H9 (cell line): ENCODE measurements around the gene FAM240A. TPM values are rescaled to one million over a fixed set of nuclear protein-coding genes. Genes with fewer than 3 reads are reported as not detected.

ENCODE experiments used
- DNase-seq: peaks from one replicate; pipeline ENCODE4 v3.0.0-alpha.2; 2017
- H2AFZ ChIP-seq: one replicate; pipeline ENCODE4 v1.6.1; 2013; ENCODE audit warnings: mild to moderate bottlenecking, low read length, control low read depth, moderate library complexity
- H2AK5ac ChIP-seq: 2 replicates; pipeline ENCODE4 v1.6.1; 2013; ENCODE audit warnings: low read length, control low read depth, mixed read lengths; ENCODE audit not compliant: insufficient read length
- H2BK120ac ChIP-seq: one replicate; pipeline ENCODE4 v1.6.1; 2013; ENCODE audit warnings: low read depth, mild to moderate bottlenecking, low read length, control low read depth, inconsistent platforms; ENCODE audit not compliant: poor library complexity, severe bottlenecking
- H2BK12ac ChIP-seq: 2 replicates; pipeline ENCODE4 v1.6.1; 2013; ENCODE audit warnings: low read length, control low read depth, mixed read lengths, low read depth; ENCODE audit not compliant: insufficient read length
- H2BK15ac ChIP-seq: 2 replicates; pipeline ENCODE4 v1.6.1; 2013; ENCODE audit warnings: low read depth, low read length, control low read depth
- H2BK20ac ChIP-seq: one replicate; pipeline ENCODE4 v1.6.1; 2013; ENCODE audit warnings: low read depth, mild to moderate bottlenecking, low read length, control low read depth, inconsistent platforms; ENCODE audit not compliant: poor library complexity, severe bottlenecking
- H2BK5ac ChIP-seq: 2 replicates; pipeline ENCODE4 v1.6.1; 2013; ENCODE audit warnings: low read length, control low read depth, mixed read lengths; ENCODE audit not compliant: insufficient read length
- H3K14ac ChIP-seq: 2 replicates; pipeline ENCODE4 v1.6.1; 2013; ENCODE audit warnings: low read length, control low read depth; ENCODE audit not compliant: insufficient read depth
- H3K18ac ChIP-seq: 2 replicates; pipeline ENCODE4 v1.6.1; 2013; ENCODE audit warnings: low read depth, mild to moderate bottlenecking, mixed read lengths, low read length, control low read depth; ENCODE audit not compliant: insufficient read length
- H3K23ac ChIP-seq: 2 replicates; pipeline ENCODE4 v1.6.1; 2013; ENCODE audit warnings: low read length, control low read depth, mixed read lengths, low read depth; ENCODE audit not compliant: insufficient read length
- H3K23me2 ChIP-seq: 2 replicates; pipeline ENCODE4 v1.6.1; 2013; ENCODE audit warnings: low read depth, mild to moderate bottlenecking, mixed read lengths, low read length, control low read depth; ENCODE audit not compliant: insufficient read length, poor library complexity, severe bottlenecking
- H3K27ac ChIP-seq: 2 replicates; pipeline ENCODE4 v1.5.1; 2013; ENCODE audit warnings: low read length, control low read depth, mixed read lengths, low read depth; ENCODE audit not compliant: insufficient read length
- H3K27me3 ChIP-seq: 2 replicates; pipeline ENCODE4 v1.6.1; 2013; ENCODE audit warnings: low read length, control low read depth, inconsistent platforms; ENCODE audit not compliant: insufficient read depth
- H3K4ac ChIP-seq: 2 replicates; pipeline ENCODE4 v1.6.1; 2013; ENCODE audit warnings: low read depth, mild to moderate bottlenecking, control low read depth, inconsistent platforms, low read length, moderate library complexity
- H3K4me1 ChIP-seq: 2 replicates; pipeline ENCODE4 v1.6.1; 2013; ENCODE audit warnings: low read length, control low read depth, inconsistent platforms; ENCODE audit not compliant: insufficient read depth
- H3K4me2 ChIP-seq: 2 replicates; pipeline ENCODE4 v1.6.1; 2013; ENCODE audit warnings: low read length, control low read depth, mixed read lengths; ENCODE audit not compliant: insufficient read length, insufficient read depth
- H3K56ac ChIP-seq: 2 replicates; pipeline ENCODE4 v1.6.1; 2013; ENCODE audit warnings: low read depth, mild to moderate bottlenecking, mixed read lengths, low read length, control low read depth; ENCODE audit not compliant: insufficient read length
- H3K79me1 ChIP-seq: 2 replicates; pipeline ENCODE4 v1.6.1; 2013; ENCODE audit warnings: low read depth, mild to moderate bottlenecking, moderate library complexity, low read length, control low read depth, inconsistent platforms; ENCODE audit not compliant: insufficient read depth, poor library complexity, severe bottlenecking
- H3K79me2 ChIP-seq: 2 replicates; pipeline ENCODE4 v1.6.1; 2013; ENCODE audit warnings: low read length, control low read depth, inconsistent platforms; ENCODE audit not compliant: insufficient read depth
- H3K9ac ChIP-seq: 2 replicates; pipeline ENCODE4 v1.6.1; 2013; ENCODE audit warnings: low read length, control low read depth, mixed read lengths; ENCODE audit not compliant: insufficient read length; ENCODE audit errors: extremely low read depth
- H3K9me3 ChIP-seq: one replicate; pipeline ENCODE4 v1.6.1; 2013; ENCODE audit warnings: low read depth, low read length, inconsistent platforms; ENCODE audit not compliant: control insufficient read depth
- H3T11ph ChIP-seq: one replicate; pipeline ENCODE4 v1.6.1; 2013; ENCODE audit warnings: mild to moderate bottlenecking, low read length, control low read depth, inconsistent platforms
- H4K20me1 ChIP-seq: one replicate; pipeline ENCODE4 v1.6.1; 2013; ENCODE audit not compliant: control insufficient read depth, insufficient read length, insufficient read depth
- H4K5ac ChIP-seq: 2 replicates; pipeline ENCODE4 v1.6.1; 2013; ENCODE audit warnings: low read depth, mild to moderate bottlenecking, mixed read lengths, low read length, control low read depth; ENCODE audit not compliant: insufficient read length
- H4K8ac ChIP-seq: replicated peaks from 2 replicates; pipeline ENCODE4 v1.6.1; 2013; ENCODE audit warnings: low read length, control low read depth, mixed read lengths, low read depth; ENCODE audit not compliant: insufficient read length
- H4K91ac ChIP-seq: 2 replicates; pipeline ENCODE4 v1.6.1; 2013; ENCODE audit warnings: low read depth, mild to moderate bottlenecking, moderate library complexity, mixed read lengths, low read length, control low read depth; ENCODE audit not compliant: insufficient read length
- H3K27ac Mint-ChIP-seq, 3 experiments: 2 replicates in 2 of 3; 3 replicates in 1 of 3; pipeline ENCODE4 v1.8.0; 2020 to 2021; ENCODE audit warnings: mixed read lengths in 3 of 3, mild to moderate bottlenecking in 1 of 3, moderate library complexity in 1 of 3
- H3K27me3 Mint-ChIP-seq: 2 replicates; pipeline ENCODE4 v1.8.0; 2021; ENCODE audit warnings: low read depth, mild to moderate bottlenecking, moderate library complexity, mixed read lengths
- H3K36me3 Mint-ChIP-seq, 3 experiments: 2 replicates in 2 of 3; 3 replicates in 1 of 3; pipeline ENCODE4 v1.8.0; 2020 to 2021; ENCODE audit warnings: low read depth in 3 of 3, mixed read lengths in 3 of 3; ENCODE audit not compliant: insufficient read depth in 1 of 3
- H3K4me1 Mint-ChIP-seq, 2 experiments: 2 replicates each; pipeline ENCODE4 v1.8.0; 2020; ENCODE audit warnings: mixed read lengths in 2 of 2
- H3K4me3 Mint-ChIP-seq, 2 experiments: 2 replicates in 1 of 2; 3 replicates in 1 of 2; pipeline ENCODE4 v1.8.0; 2020 to 2021; ENCODE audit warnings: mild to moderate bottlenecking in 2 of 2, mixed read lengths in 2 of 2, moderate library complexity in 1 of 2
- H3K9me3 Mint-ChIP-seq, 2 experiments: 2 replicates in 1 of 2; 3 replicates in 1 of 2; pipeline ENCODE4 v1.8.0; 2020; ENCODE audit warnings: mild to moderate bottlenecking in 2 of 2, mixed read lengths in 2 of 2, moderate library complexity in 1 of 2
- WGBS: extraction: QIAGEN DNeasy Blood & Tissue Kit; methylation state at CpG from one replicate; pipeline ENCODE4 v1.1.7; 2013; ENCODE audit warnings: missing lambda C conversion rate, low lambda C conversion rate, mixed read lengths; ENCODE audit not compliant: insufficient read length; ENCODE audit errors: extremely low coverage; 5-methylcytosine and 5-hydroxymethylcytosine counted together
- total RNA-seq: library from RNA; stranded (reverse); gene quantifications from 2 replicates; pipeline ENCODE4 v1.2.1, GENCODE V29; 2021
- TF ChIP-seq, protein P1 (sequence below): fragments of 200-600 bp; sonication (generic); conservative IDR thresholded peaks from 3 replicates; pipeline ENCODE4 v1.8.0; 2021; ENCODE audit warnings: antibody characterized with exemption, mild to moderate bottlenecking

Gene FAM240A
- total RNA-seq, 1 experiment from 2014 or later, result 0.11 TPM

DNA sequence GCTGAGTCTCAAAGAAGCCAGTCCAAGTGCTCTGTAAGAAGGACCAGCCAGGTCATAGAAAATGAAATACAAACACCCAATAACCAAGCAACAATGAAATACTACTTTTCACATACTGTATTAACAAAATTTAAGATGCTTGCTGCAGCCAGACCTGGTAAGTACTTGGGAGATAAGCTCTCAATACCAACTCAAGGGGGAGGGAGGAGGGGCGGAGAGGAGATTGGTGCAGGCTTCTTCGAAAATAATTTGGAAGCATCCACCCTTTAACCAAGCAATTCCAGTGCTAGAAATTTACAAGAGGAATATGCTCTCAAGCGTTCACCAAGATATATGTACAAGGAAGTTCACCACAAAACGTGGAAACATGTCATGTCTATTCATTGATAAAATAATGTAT is 38.6 kb upstream of the FAM240A start:
- H3K79me1 ChIP-seq, result no peaks in the 10 kb centered on the region
- DNase-seq, result peak; percentile 40
- H4K8ac ChIP-seq, result no peak overlapping the region
- peak overlapping the region; percentile 99 for H3K27ac Mint-ChIP-seq
- H4K91ac ChIP-seq, result no peak overlapping the region
- H2BK12ac ChIP-seq, result no peak overlapping the region
- no peak overlapping the region for H2BK5ac ChIP-seq
- H4K20me1 ChIP-seq, result no peaks in the 10 kb centered on the region
- H3K9me3 Mint-ChIP-seq, result peaks cover 15 to 17% of the 10 kb centered on the region in 2 experiments; a peak in 4 of 5 replicates
- no peak overlapping the region for H2AFZ ChIP-seq
- no peak overlapping the region for H4K5ac ChIP-seq
- H2BK120ac ChIP-seq, result no peak overlapping the region
- H3K14ac ChIP-seq, result no peak overlapping the region
- H2BK20ac ChIP-seq, result no peak overlapping the region
- H3K4me1 ChIP-seq, result peaks cover 13% of the 10 kb centered on the region
- no peak overlapping the region for H3K18ac ChIP-seq
- H3T11ph ChIP-seq, result no peak overlapping the region
- no peak overlapping the region for H3K4ac ChIP-seq
- TF ChIP-seq, protein P1, sequence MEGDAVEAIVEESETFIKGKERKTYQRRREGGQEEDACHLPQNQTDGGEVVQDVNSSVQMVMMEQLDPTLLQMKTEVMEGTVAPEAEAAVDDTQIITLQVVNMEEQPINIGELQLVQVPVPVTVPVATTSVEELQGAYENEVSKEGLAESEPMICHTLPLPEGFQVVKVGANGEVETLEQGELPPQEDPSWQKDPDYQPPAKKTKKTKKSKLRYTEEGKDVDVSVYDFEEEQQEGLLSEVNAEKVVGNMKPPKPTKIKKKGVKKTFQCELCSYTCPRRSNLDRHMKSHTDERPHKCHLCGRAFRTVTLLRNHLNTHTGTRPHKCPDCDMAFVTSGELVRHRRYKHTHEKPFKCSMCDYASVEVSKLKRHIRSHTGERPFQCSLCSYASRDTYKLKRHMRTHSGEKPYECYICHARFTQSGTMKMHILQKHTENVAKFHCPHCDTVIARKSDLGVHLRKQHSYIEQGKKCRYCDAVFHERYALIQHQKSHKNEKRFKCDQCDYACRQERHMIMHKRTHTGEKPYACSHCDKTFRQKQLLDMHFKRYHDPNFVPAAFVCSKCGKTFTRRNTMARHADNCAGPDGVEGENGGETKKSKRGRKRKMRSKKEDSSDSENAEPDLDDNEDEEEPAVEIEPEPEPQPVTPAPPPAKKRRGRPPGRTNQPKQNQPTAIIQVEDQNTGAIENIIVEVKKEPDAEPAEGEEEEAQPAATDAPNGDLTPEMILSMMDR, result no peak
- no peak overlapping the region for H2BK15ac ChIP-seq
- H3K79me2 ChIP-seq, result peaks cover 3% of the 10 kb centered on the region; the same call in 1 of the 2 replicates
- H3K9me3 ChIP-seq, result no peaks in the 10 kb centered on the region
- peaks cover 14% of the 10 kb centered on the region for H3K23me2 ChIP-seq
- no peak overlapping the region for H2AK5ac ChIP-seq
- H3K27ac ChIP-seq, result peak overlapping the region; percentile 96
- peak overlapping the region; percentile 90 to 92 for H3K4me3 Mint-ChIP-seq
- H3K27me3 Mint-ChIP-seq, result no peaks in the 10 kb centered on the region
- peaks cover 42 to 57% of the 10 kb centered on the region in 2 experiments for H3K4me1 Mint-ChIP-seq
- H3K4me2 ChIP-seq, result peak overlapping the region; percentile 84
- H3K27me3 ChIP-seq, result no peaks in the 10 kb centered on the region
- H3K56ac ChIP-seq, result no peak overlapping the region
- peaks cover 10 to 17% (median 12%) of the 10 kb centered on the region in 3 experiments; a peak in 6 of 7 replicates for H3K36me3 Mint-ChIP-seq
- no peak overlapping the region for H3K23ac ChIP-seq
- peak overlapping the region; percentile 22 for H3K9ac ChIP-seq
- no CpG with 5 or more reads among the region's 4 CpGs for WGBS
